Measurements from ENCODE around the gene RAPGEF2. TPM values are rescaled to one million over a fixed set of nuclear protein-coding genes. Genes with fewer than 3 reads are reported as not detected.
"Not testable (repeated sequence)": the region's sequence is repeated elsewhere in the genome, so short reads cannot be mapped to it uniquely, and the experiment has no call there.

RAPGEF2 gene
- total RNA-seq, 4 donors from 2014 or later, result 14.1 to 30.5 (median 21.4) TPM

GRCh38 chr4:159374749-159375530 lies 272.1 kb downstream of the RAPGEF2 start:
- intact Hi-C loops (cut with DNase I), result no loop called here
- no peaks in the 10 kb centered on the region for H3K27me3 ChIP-seq
- no peaks in the 10 kb centered on the region for H3K4me1 ChIP-seq
- TF ChIP-seq POLR2A (IDR thresholded peaks at IDR 0.05) (no peak), CTCF (IDR thresholded peaks at IDR 0.05) (no peak)
- H3K36me3 ChIP-seq, result no peaks in the 10 kb centered on the region
- WGBS, 2 donors, result 71 to 81% methylated on average over 3 of the region's 3 CpGs
- peaks cover 0 to 5% (median 0%) of the 10 kb centered on the region in 3 donors for H3K9me3 ChIP-seq
- no peak for DNase-seq
- H3K27ac ChIP-seq, result no peak overlapping the region
- H3K4me3 ChIP-seq, result no peak overlapping the region

DNA sequence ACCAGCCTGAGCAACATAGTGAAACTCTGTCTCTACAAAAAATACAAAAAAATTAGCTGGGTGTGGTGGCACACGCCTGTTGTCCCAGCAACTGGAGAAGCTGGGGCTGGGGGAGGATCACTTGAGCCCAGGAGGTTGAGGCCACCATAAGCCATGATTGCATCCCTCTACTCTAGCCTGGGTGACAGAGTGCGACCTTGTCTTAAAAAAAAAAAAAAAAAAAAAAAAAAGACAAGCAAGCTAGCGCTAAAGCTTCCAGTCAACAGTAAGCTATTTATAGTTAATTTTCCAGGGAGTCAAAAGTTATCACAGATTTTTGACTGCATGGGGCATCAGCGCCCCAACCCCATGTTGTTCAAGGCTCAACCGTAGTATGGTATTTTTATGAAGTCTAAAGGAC lies 273.4 kb downstream of the RAPGEF2 start:
- no peaks in the 10 kb centered on the region for H3K4me1 ChIP-seq
- 89 to 91% methylated on average over 5 of the region's 5 CpGs for WGBS, 2 donors
- no peaks in the 10 kb centered on the region for H3K36me3 ChIP-seq
- no peak for DNase-seq
- no peak overlapping the region for H3K4me3 ChIP-seq
- no peaks in the 10 kb centered on the region for H3K27me3 ChIP-seq
- intact Hi-C loops (cut with DNase I), result no loop called here
- TF ChIP-seq POLR2A (IDR thresholded peaks at IDR 0.05), result no peak
- peaks cover 0 to 5% (median 0%) of the 10 kb centered on the region in 3 donors for H3K9me3 ChIP-seq
- H3K27ac ChIP-seq, result no peak overlapping the region

DNA sequence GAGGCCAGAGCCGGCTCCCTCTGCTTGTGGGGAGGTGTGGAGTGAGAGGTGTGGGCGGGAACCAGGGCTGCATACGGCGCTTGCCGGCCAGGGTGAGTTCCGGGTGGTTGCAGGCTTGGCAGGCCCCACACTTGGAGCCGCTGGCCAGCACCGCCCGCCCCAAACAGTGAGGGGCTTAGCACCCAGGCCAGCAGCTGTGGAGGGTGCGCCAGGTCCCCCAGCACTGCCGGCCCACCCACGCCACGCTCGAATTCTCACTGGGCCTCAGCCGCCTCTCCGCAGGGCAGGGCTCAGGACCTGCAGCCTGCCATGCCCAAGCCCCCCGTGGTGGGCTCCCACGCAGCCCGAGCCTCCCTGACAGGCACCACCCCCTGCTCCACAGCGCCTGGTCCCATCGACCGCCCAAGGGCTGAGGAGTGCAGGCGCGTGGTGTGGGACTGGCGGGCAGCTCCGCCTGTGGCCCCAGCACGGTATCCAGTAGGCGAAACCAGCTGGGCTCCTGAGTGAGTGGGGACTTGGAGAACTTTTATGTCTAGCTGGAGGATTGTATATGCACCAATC lies 275.3 kb downstream of the RAPGEF2 start:
- Histone ChIP-seq H3K27ac (no peak overlapping the region), H3K27me3 (no peaks in the 10 kb centered on the region), H3K4me1 (no peaks in the 10 kb centered on the region), H3K9me3 (peaks cover 0 to 5% (median 0%) of the 10 kb centered on the region in 3 donors), H3K36me3 (no peaks in the 10 kb centered on the region), H3K4me3 (no peak overlapping the region)
- DNase-seq, result no peak
- intact Hi-C loops (cut with DNase I), result no loop called here
- no peak for TF ChIP-seq CTCF (IDR thresholded peaks at IDR 0.05)
- TF ChIP-seq POLR2A (IDR thresholded peaks at IDR 0.05), result no peak
- 100% methylated on average over 1 to 11 of the region's 28 CpGs for WGBS, 2 donors

DNA sequence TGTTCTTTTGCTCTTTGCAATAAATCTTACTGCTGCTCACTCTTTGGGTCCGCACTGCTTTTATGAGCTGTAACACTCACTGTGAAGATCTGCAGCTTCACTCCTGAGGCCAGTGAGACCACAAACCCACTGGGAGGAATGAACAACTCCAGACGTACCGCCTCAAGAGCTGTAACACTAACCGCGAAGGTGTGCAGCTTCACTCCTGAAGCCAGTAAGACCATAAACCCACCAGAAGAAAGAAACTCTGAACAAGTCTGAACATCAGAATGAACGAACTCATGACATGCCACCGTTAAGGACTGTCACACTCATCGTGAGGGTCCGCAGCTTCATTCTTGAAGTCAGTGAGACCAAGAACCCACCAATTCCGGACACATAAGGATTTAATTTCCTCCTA lies 276.2 kb downstream of the RAPGEF2 start:
- intact Hi-C loops (cut with DNase I); H3K4me3 ChIP-seq; H3K27ac ChIP-seq; H3K9me3 ChIP-seq; H3K27me3 ChIP-seq; DNase-seq; H3K4me1 ChIP-seq; H3K36me3 ChIP-seq: not testable (repeated sequence)
- WGBS, 2 donors, result 92 to 93% methylated on average over 6 to 7 of the region's 10 CpGs

GRCh38 chr4:159379836-159380235 lies 277.0 kb downstream of the RAPGEF2 start:
- Histone ChIP-seq H3K36me3 (no peaks in the 10 kb centered on the region), H3K27me3 (no peaks in the 10 kb centered on the region), H3K27ac (no peak overlapping the region), H3K9me3 (peaks cover 0 to 5% (median 0%) of the 10 kb centered on the region in 3 donors), H3K4me3 (no peak overlapping the region), H3K4me1 (no peaks in the 10 kb centered on the region)
- no peak for DNase-seq
- intact Hi-C loops (cut with DNase I), result no loop called here
- TF ChIP-seq CTCF (IDR thresholded peaks at IDR 0.05) (no peak), POLR2A (IDR thresholded peaks at IDR 0.05) (no peak)
- WGBS, 2 donors, result 94 to 95% methylated on average over 2 of the region's 2 CpGs

- Histone ChIP-seq H3K27ac (no peak overlapping the region), H3K9me3 (peaks cover 0 to 3% (median 0%) of the 10 kb centered on the region in 3 donors), H3K4me3 (no peak overlapping the region), H3K27me3 (no peaks in the 10 kb centered on the region), H3K36me3 (no peaks in the 10 kb centered on the region), H3K4me1 (no peaks in the 10 kb centered on the region)
- TF ChIP-seq POLR2A (IDR thresholded peaks at IDR 0.05), result no peak
- TF ChIP-seq CTCF (IDR thresholded peaks at IDR 0.05), result no peak
- intact Hi-C loops (cut with DNase I), result no loop called here
- DNase-seq, result no peak
- WGBS, 2 donors, result 59 to 74% methylated on average over 8 of the region's 8 CpGs
Measured at GRCh38 chr4:159382856-159383561, 280.1 kb downstream of the RAPGEF2 start.
